A549 treated with AZD9567 at 1 μM for 4 hours (cell line): Measurements from ENCODE around the gene NETO1. TPM values are rescaled to one million over a fixed set of nuclear protein-coding genes. Genes with fewer than 3 reads are reported as not detected.

Experiments used
- total RNA-seq: library from RNA; stranded (reverse); fragments of 200-300 nt; extraction: Qiagen RNA extraction; gene quantifications from 5 replicates; pipeline ENCODE4 v1.2.3, GENCODE V29; 2022; ENCODE audit not compliant: insufficient read depth

The NETO1 gene, protein sequence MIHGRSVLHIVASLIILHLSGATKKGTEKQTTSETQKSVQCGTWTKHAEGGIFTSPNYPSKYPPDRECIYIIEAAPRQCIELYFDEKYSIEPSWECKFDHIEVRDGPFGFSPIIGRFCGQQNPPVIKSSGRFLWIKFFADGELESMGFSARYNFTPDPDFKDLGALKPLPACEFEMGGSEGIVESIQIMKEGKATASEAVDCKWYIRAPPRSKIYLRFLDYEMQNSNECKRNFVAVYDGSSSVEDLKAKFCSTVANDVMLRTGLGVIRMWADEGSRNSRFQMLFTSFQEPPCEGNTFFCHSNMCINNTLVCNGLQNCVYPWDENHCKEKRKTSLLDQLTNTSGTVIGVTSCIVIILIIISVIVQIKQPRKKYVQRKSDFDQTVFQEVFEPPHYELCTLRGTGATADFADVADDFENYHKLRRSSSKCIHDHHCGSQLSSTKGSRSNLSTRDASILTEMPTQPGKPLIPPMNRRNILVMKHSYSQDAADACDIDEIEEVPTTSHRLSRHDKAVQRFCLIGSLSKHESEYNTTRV
- not detected in 5 replicates for total RNA-seq

DNA sequence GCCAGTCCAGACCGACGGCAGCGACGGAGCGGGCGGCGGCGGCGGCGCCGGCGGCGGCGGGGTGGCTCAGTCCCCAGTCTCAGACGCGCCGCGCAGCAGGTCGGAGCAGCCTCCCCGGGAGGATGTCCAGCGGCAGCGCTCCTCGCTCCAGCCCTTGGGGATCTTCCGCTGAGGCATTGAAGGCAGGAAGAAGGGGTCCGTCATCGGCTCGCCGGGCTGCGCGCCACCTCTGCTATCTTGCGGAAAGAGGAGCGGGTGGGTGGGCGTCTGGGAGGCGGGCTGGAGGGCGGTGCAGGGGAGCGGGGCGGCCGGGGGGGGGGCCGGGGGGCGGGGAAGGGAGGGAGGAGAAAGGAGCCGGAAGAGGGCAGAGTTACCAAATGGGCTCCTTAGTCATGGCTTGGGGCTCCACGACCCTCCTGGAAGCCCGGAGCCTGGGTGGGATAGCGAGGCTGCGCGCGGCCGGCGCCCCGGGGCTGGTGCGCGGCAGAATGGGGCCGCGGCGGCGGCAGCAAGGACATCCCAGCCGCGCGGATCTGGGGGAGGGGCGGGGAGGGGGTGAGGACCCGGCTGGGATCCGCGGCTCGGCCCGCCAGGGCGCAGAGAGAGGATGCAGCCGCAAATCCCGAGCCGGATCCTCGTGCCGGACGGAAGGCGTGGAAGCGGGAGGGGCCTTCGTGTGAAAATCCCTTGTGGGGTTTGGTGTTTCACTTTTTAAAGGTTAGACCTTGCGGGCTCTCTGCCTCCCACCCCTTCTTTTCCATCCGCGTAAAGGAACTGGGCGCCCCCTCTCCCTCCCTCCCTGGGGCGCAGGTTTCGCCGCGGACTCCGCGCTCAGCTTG is at the start of gene NETO1:
Gene NETO1 (minus strand): TSS at position 242 of the 839 bp plus-strand sequence. CDS start 696 bp downstream, outside the sequence.

